Measurements from ENCODE around the gene NEB. TPM values are rescaled to one million over a fixed set of nuclear protein-coding genes. Genes with fewer than 3 reads are reported as not detected.

Gene NEB
- total RNA-seq, 4 donors from 2014 or later, result 0.98 to 4.4 (median 2.4) TPM

DNA sequence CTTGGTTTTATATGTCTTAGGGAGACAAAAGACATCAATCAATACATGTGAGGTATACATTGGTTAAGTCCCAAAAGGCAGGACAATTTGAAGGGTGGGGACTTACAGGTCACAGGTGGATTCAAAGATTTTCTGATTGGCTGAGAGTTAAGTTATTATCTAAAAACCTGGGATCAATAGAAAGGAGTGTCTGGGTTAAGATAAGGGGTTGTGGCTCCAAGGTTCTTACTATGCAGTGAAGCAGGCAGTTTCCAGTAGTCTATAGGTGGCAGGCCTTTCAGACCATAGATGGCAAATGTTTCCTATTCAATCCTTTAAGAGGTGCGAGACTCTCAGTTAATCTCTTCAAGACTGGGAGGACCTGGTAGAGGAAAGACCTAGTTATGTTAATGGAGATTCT is 42.1 kb upstream of the NEB start:
- TF ChIP-seq, protein P1, sequence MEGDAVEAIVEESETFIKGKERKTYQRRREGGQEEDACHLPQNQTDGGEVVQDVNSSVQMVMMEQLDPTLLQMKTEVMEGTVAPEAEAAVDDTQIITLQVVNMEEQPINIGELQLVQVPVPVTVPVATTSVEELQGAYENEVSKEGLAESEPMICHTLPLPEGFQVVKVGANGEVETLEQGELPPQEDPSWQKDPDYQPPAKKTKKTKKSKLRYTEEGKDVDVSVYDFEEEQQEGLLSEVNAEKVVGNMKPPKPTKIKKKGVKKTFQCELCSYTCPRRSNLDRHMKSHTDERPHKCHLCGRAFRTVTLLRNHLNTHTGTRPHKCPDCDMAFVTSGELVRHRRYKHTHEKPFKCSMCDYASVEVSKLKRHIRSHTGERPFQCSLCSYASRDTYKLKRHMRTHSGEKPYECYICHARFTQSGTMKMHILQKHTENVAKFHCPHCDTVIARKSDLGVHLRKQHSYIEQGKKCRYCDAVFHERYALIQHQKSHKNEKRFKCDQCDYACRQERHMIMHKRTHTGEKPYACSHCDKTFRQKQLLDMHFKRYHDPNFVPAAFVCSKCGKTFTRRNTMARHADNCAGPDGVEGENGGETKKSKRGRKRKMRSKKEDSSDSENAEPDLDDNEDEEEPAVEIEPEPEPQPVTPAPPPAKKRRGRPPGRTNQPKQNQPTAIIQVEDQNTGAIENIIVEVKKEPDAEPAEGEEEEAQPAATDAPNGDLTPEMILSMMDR (IDR thresholded peaks at IDR 0.05; ENCODE audit: low read depth), result no peak

DNA sequence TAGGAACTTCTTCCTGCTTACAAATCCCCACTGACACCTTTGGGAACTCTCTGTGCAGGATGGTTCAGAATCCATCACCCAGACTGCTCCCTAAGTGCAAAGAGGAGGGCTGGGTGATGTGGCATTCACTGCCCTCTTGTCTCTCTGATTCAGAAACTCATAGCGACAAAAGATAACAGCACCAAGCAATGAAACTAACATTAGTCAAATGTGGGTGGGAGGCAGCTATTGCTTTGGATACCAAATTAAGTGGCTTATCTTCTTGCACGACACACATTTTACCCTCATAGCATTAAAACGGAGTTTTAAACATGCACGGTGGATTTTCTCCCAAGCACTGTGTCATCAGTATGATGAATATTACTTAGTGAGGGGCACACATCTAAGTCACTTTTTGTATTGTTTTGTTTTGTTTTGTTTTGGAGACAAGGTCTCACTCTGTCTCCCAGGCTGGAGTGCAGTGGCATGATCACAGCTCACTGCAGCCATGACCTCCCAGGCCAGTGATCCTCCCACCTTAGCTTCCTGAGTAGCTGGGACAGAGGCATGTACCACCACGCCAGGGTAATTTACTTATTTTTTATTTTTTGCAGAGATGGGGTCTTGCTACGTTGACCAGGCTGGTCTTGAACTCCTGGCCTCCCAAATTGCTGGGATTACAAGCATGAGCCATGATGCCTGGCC is 40.9 kb upstream of the NEB start:
- TF ChIP-seq, protein P1 (IDR thresholded peaks at IDR 0.05; ENCODE audit: low read depth), result no peak

DNA sequence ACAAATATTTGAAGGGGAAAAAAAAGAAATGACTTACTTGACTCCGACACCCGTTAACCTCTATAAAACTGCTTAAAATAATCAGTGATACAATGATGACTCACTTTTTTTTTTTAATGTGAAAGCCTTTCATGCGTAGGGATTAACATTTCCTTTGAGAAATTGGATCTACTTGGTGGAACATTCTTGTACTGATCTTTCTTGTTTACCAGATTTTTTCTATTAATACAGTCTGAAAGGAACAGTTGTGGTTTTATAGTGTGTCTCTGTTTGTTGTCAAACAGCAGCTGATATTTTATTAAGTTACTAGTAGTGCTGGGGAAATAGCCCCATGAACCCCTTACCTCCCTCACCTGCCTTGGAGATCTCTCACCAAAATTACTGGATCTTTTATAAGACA is 40.2 kb upstream of the NEB start:
- TF ChIP-seq, protein P1 (IDR thresholded peaks at IDR 0.05; ENCODE audit: low read depth), result no peak

DNA sequence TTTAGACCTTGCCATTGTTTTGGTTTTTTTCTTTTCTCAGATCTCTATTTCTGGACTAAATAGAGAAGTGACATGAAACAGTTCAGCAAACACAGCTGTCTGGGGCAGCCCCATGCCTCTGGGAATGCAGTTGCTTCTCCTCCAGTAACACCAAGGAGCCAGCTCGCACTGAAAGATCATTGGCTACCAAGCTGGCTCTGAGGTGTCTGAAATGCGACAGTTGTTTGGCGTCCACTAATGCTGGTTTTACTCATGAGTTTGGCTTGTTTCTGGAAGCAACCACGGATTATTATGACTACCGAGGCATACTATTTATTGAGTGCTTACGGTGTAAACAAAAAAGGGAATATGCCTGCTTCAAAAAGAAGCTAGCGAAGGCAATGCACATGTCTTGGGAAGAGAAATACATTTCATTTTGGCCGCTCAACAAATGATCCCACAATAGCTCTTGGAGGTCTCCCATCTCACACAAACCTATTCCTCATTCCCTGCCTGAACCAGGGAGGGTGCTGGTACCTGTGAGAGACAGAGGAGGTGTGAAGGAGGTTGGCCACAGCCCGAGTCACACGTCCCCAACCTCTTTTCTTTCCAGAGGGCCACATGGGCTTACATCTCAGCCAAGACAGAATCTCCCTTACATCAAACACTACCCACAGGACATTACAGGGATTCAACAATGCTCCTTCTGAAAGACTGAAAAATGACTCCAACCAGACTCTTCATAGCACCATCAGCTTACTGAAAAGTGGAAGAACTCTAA is 37.5 kb upstream of the NEB start:
- TF ChIP-seq, protein P1 (IDR thresholded peaks at IDR 0.05; ENCODE audit: low read depth), result no peak

DNA sequence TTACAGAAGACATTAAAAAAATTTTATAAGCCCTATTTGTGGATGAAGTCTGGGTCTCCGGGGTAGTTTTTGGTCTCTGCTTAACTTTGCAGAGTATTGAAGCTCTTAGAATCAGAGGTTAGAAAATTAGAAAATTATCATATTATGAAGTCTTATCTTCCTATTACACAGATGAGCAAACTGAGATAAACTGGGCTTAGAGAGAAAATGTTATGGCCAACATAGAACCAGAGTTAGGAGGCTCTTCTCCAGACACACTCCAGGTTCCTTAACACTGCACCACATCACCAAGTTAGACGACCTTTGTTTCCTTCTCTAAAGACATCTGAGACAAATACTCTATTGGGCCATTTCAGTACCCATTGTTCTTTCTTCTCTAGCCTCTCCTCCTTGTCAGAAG is 36.7 kb upstream of the NEB start:
- TF ChIP-seq, protein P1 (IDR thresholded peaks at IDR 0.05; ENCODE audit: low read depth), result no peak

DNA sequence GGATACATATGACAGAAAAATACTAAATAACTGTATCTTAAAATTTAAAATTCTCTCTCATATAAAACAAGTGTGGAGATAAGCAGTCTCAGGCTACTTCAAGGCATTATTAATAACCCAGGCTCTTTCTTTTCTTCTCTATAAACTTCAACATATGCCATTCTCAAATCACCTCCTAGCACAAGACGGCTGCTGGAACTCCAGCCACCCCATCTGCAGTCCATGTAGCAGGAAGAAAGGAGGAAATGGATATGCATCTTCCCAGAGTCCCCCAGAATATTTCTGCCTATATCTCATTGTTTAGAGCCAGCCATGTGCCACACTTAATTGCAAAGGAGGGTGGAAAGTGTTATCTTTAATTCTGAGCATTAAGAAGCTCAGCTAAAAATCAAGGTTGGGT is 35.3 kb upstream of the NEB start:
- TF ChIP-seq, protein P1 (IDR thresholded peaks at IDR 0.05; ENCODE audit: low read depth), result no peak

DNA sequence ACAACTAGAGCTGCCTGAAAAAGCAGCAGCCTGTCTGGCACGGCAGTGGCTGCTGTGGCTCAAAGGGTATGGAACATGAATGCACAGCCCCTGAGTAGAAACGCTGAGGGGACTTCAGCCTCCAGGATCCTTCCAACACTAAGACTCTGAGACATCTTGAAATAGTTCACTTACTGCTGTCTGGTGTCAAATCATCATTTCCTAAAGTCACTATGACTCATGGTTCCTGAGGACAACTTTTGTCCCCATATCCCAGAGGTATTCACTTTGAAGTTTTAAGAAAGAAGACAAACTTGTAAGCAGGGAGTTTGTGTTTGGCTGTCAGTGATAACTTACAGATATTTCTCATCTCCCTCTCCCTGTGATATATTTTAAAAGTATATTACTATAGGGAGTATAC is 33.3 kb upstream of the NEB start:
- TF ChIP-seq, protein P1 (IDR thresholded peaks at IDR 0.05; ENCODE audit: low read depth), result no peak
